NCI-H1417 (cell line): ENCODE results near the gene C17orf100.
"Not testable (repeated sequence)": the region's sequence is repeated elsewhere in the genome, so short reads cannot be mapped to it uniquely, and the experiment has no call there.

ENCODE experiments used
- DNase-seq, 3 experiments: peaks; one replicate each; lab custom pipeline; 2025; lab: John Stamatoyannopoulos, UW

The C17orf100 gene

DNA sequence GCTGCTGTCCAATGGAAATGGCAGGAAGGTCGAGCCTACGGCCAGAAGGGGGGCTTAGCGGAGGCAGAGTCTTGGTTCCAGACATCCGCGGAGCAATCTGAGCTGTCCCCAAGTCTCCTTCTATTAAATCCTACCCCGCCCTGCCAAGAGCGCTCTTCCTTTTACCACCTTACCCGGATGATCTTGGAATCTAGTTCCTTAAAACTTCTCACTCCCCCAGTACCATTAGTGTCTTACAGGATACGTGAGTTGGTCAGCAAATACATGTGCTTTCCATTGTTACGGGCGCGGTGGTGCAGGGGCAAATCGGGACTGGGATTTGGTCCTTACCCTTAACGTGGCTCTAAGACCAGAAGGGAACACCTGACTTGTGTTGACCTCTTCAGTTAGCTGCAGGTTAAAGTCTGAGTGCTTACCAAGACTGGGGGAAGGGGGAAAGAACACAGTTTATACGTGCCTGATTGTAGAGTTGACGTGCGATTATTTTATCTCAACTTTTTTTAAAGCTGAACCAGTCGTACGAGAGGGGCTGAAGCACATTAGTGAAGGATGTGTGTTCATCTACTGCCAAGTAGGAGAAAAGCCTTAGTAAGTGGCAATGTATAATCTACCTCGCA lies 10.2 kb upstream of the C17orf100 start:
- peak in 1 of 3 experiments; percentile 62 for DNase-seq

DNA sequence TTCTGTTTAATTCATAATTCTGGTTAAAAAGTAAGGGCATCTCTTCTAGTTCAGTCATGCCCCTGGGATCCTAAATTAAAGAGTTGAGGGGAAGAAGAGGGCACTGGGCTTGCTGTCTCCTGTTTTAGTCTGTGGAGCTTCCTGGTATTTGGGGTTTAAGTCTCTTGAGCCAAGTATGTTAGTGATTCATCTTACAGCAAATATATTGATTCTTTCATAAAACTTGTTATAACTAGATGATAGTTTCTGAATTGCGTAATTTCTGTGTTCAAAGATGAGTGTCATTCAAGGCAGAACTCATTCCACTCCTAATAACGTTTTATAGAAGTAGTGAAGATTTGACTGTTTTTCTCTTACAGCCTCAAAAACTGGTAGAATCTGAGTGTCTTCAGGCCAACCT lies 9.0 kb upstream of the C17orf100 start:
- DNase-seq = no peak

DNA sequence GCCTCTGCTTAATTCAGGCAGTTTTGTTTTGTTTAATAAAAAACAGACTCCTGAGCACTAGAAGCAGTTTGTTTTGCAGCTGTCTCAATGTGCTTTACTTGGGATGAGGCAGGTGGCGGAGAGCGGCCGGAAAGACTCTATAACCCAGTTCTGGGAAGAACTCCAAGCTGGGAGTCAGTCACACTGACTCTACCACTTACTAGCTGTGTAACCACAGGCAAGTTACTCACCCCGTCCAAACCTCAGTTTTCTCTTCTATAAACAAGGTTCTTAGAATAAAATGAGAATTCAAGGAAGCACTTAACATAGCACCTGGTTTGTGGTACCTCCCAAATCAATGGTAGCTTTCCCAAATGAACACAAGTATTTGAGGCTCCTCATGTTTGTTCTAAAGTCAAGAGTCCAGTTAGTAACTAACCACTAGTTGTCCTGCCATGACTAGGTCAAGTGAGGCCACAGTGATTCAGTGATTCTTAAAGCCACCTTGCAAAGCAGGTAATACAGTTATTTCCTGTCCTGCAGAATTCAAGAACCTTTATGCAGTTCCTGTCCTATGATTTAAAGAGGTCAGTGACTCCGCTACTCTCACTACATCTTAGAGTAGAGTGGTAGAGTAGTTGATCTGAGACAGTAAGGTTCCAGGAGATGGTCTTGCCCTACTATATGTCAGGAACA lies 8.0 kb upstream of the C17orf100 start:
- DNase-seq = no peak

DNA sequence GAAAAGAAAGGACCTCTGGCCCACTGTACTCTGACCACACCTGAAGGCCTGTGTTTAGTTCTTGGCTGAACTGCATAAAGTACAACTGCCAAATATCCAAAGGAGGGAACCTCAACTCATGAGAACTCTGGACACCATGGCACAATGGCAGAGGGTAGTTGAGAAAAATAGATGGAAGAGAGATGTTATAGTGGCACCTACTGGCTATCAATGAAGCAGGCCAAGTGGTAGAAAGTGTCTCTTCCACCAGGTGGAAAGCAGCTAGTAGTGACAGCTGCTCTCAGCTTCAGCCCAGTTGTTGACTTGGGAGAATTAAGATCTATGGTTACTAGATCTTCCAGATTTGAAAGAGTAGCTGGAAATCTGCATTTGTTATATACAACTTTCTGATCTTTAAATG lies 3.4 kb upstream of the C17orf100 start:
- DNase-seq = peak in 1 of 3 experiments; percentile 0

DNA sequence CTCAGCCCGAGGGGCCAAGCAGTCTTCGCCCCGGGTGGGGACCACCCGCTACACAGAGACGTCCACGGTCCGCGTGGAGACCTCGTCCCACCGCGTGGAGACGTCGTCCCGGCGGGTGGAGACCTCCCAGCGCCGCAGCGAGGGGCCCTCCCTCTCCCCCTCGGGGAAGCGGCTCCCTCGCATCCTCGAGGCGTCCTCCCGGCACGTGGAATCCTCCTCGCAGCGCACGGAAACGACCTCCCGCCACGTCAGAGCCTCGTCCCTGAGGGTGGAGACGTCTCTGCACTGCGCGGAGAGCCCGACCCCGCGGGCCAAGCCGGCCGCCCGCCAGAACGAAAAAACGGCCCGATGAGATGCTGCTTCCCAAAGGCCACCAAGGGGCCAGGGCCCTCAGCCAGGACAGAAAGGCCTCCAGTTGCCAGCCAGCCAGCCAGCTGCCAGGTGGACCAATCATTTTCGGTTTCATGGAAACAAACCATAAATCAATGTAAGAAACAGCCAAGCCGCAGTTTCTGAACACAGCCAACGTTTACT lies 424 bp downstream of the C17orf100 start:
- DNase-seq = peak; percentile 11 to 69 (median 65)

DNA sequence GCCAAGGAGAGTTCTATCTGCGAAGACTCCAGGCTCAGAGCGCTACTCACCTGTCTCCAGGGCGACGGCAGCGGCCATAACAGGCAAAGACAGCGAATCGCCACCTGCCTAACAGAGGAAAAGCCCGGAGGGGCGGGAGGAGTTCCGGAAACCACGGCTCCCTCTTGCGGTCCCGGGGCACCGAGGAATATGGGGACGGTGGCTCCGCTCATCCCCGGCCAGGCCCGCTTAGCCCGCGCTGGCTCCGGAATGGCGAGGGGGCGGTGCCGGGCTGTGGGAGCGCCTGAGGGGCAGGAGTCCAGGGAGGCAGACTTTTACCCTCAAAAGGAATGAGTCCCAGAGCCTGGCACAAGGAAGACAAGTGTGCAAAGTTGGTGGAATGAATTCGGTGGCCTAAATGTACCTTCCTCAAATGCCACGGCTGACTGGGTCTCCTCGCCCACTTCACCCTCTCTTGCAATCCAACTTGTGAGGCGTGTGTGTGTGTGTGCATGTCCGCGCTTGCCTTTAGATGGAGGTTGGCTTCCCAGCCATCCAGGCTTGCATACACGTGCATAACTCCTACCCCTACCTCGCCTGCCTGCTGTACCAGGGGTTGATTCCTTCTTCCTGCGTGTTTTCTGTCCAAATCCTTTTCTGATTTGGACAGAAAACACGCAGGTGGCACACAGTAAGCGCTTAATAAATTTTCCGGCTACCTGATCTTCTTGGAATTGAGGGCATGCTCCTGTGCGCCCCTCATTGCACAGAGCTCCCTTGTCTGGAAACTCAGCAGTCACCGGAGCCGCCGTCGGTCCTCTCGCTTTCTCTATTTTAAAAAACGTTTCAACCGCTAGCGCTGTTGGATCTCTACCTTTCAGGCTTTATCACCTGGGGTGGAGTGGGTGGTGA lies 3.5 kb downstream of the C17orf100 start:
- DNase-seq = peak; percentile 25 to 69 (median 49)

DNA sequence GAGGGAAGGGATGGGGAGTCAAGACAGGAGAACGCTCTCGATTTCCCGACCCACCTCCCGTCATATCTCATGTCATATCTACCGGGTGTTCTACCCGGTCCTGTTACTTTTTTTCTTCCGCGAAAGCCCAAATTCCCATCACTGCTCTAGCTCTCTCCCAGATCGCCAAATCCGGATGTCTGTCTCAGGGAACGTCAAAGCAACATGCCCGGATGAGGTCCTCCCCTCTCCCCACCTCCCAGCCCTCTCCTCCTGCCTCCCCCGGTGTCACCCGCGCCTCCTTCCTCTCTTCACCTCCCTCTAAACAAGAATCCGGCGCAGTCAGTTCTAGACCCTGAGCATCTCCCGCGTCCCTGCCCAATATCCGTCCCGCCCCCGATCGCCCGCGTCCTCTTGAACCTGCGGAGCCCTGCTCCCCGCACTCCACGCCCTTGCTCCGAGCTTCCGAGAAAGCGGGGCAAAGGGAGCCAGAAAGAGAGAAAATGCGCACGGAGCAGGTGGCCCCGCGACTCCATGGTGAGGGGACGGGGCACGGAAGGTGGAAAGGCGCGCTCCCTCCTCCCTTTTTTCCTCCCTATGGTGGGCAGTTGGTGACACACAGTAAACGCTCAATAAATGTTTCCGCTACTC lies 4.3 kb downstream of the C17orf100 start:
- DNase-seq = peak in 1 of 3 experiments; percentile 2

DNA sequence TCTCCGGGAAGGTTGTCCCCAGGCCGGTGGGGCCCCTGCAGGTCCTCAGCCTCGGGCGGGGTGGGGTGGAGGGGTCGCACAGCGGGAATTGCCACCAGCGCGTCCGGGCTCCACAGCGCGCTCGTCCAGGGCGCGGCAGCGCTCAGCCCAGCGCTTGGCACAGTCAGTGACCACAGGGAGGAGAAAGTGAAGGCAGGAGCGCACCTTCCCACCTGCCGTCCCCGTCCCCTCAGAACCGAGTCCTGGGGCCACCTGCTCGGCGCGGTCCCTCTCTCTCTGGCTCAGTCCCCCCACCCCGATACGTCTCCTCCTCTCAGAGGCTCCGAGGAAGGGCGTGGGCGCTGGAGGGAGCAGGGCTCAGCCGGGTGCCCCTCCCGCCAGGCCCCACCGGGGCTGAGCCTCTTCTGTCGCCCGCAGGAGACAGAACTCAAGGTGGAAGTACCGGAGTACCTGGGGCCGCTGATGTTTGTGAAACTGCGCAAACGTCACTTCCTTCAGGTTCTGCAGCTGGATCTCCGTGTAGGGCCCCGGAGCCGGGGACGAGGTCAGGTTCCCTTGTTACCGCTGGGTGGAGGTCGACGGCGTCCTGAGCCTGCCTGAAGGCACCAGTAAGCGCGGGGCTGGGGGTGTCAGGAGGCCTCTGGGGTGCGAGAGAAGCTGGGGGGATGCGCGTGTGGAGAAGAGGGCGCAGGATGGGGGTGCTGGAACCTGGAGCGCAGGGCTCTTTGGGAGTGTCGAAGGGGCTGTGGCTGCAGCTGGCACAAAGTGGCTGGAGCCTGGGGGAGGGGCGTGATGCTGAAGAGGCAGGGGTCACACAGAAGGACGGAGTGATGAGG lies 5.5 kb downstream of the C17orf100 start:
- peak in 2 of 3 experiments; percentile 33 to 58 for DNase-seq

DNA sequence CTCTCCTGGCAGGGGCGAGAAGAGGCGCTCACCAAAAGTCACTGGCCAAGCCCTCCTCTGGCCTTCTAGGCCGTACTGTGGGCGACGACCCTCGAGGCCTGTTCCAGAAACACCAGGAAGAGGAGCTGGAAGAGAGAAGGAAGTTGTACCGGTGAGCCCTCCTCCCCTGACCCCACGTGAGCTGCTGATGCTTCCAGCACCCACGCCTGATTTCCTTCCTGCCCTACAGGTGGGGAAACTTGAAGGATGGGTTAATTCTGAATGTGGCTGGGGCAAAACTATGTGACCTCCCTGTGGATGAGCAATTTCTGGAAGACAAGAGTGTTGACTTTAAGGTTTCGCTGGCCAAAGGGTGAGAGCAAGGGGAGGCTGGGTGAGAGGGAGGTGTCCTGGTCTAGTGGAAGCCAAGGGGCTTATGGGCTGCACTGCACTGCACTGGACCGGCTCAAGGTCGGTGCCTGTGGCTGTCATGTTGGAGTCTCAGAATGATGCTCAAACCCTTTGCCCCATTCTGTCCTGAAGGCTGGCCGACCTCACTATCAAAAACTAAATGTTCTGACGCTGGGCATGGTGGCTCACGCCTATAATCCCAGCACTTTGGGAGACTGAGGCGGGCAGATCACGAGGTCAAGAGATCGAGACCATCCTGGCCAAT lies 6.2 kb downstream of the C17orf100 start:
- DNase-seq = peak in 1 of 3 experiments; percentile 34

DNA sequence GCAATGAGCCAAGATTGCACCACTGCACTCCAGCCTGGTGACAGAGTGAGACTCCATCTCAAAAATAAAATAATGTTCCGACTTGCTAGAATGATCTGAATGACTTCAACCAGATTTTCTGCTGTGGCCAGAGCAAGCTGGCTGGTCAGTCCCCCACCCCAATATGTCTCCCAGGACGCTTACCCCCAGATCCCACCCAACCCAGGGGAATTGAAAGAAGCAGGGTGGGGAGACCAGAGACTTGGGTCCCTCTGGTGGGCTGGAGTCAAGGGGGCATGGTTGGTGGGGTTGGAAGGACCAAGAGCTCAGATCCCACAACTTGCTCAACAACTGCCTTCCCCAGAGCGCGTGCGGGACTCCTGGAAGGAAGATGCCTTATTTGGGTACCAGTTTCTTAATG lies 6.8 kb downstream of the C17orf100 start:
- not testable (repeated sequence) for DNase-seq

DNA sequence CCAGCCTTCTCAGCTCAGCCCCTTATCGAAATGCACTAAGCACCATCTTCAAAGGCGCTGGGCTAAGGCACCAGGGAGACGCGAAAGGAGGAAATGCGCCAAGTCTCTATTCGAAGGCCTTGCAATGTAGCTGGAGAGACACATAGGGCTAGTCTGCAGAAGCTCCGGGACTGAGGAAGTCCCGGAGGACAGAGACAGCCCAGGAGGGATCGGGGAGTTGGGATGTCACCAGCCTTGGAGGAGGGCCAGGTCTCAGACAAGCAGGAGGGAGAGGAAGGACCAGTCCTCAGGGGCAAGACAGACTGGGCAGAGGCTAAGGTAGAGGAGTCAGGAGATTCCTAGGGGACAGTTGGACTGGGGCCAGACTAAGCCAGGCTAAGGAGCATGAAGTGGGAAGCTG lies 8.5 kb downstream of the C17orf100 start:
- no peak for DNase-seq

DNA sequence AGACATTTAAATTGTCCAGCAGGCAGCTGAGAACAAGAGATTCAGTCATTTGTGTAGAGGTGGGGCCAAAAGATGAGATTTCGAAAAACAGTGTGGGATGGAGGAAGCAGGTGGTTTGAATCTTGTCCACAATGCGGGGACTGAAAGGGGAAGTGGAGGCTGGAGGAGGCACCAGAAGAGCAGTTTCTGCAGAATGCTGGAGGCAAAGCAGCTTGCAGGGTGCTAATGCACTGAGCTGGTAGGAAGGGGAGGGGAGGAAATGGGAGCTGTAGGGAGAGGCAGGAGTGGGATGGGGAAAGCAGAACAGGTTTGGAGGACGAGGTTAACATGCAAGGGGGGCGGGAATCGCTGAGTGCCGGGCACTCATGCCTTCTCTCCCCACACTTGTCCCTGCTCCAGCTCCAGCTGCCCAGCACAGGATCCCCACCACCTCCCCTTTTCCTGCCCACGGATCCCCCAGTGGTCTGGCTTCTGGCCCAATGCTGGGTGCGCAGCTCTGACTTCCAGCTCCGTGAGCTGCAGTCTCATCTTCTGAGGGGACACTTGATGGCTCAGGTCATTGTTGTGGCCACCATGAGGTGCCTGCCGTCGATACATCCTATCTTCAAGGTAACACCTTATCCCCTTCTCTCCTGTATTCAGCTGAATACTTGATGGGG lies 9.4 kb downstream of the C17orf100 start:
- DNase-seq = no peak

DNA sequence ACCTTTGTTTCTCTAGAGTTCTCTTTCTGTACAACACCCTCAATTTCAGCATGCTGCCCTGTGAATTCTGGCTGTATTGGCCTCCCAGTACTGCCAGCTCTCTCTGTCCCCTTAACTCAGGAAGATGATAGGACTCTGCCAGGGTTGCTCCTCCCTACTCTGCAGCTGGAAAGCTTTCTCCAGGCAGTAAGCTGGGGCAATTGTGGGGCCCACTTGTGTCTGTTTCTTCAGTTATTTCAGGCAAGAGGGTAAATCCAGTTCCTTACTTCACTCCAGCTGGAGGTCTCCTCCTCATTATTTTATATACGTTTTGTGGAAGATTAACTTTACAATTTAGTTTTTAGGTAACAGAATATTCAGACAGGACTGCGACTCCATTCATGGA lies 9.9 kb downstream of the C17orf100 start:
- no peak for DNase-seq

DNA sequence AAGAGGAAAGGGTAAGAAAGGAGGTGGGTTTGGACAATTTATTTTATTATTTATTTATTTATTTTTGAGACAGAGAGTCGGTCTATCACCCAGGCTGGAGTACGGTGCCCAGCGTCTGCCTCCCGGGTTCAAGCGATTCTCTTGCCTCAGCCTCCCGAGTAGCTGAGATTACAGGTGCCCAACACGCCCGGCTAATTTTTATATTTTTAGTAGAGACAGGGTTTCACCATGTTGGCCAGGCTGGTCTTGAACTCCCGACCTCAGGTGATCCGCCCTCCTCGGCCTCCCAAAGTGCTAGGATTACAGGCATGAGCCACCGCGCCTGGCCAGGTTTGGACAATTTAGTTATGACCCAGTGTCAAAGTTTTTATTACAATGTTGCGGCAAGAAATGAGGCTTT lies 11.6 kb downstream of the C17orf100 start:
- DNase-seq = not testable (repeated sequence)

DNA sequence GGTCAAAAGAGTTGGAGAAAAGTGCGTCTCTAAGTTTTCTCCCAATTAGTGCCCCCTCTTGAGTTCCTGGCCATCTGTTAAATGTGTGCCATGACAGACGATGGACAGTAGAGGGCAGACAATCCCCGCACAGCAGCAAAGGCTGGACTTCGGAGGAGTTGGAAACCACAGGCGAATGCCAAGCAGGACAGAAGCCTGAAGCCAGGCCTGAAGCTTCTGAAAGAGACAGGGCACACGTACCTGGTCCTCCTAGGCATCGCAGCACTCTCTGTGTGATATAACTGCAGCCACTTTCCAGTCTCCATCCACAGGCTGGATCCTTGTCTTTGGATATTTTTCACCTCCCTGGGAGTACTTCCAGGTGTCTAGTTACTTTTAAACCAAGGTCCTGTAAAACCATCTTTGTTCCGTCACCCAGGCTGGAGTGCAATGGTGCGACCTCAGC lies 14.5 kb downstream of the C17orf100 start:
- peak; percentile 26 to 73 (median 29) for DNase-seq

DNA sequence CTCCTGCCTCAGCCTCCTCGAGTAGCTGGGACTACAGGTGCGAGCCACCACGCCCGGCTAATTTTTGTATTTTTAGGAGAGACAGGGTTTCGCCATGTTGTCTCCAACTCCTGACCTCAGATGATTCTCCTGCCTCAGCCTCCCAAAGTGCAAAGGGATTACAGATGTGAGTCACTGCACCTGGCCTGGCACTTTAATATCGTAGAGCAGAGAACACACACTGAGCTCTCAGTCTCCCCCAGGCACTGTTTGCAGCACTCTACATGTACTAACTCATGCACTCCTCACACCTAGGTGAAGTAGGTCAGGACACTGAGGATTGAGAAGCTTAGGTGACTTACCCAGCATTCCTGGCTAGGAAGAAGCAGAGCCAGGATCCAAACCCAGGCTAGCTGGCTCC lies 15.0 kb downstream of the C17orf100 start:
- DNase-seq = no peak

DNA sequence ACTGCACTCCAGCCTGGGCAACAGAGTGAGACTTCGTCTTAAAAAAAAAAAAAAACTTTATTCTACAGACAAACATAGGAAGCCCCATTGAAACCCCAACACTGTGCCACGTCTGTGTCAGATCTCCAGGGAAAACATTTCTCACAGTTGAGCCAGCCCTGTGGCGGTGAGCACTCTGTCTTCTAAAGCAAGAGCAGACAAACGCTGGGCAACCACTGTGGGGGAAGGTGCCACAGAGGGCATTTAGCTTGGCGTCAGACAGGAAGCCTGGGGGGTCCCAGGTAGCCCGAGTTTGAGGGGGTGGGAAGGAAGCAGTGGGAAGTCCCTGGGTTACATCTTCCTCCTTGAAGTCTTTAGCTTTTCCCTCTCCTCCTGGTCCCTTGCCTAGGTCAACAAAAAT lies 16.0 kb downstream of the C17orf100 start:
- DNase-seq = no peak

DNA sequence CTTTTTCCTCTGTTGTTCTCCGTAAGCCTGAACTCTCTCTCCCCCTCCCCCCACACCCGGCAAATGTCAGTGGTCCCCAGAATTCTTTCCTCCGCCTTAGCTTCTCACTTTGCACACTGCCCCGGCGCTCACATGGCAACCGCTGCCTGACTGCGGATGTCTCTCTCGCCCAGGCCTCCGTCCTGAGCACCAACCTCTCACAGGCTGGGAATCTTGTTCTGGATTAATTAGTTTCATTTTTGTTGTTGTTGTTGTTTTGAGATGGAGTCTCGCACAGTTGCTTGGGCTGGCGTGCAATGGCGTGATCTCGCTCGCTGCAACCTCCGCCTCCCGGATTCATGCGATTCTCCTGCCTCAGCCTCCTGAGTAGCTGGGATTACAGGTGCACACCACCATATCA lies 16.7 kb downstream of the C17orf100 start:
- no peak for DNase-seq

DNA sequence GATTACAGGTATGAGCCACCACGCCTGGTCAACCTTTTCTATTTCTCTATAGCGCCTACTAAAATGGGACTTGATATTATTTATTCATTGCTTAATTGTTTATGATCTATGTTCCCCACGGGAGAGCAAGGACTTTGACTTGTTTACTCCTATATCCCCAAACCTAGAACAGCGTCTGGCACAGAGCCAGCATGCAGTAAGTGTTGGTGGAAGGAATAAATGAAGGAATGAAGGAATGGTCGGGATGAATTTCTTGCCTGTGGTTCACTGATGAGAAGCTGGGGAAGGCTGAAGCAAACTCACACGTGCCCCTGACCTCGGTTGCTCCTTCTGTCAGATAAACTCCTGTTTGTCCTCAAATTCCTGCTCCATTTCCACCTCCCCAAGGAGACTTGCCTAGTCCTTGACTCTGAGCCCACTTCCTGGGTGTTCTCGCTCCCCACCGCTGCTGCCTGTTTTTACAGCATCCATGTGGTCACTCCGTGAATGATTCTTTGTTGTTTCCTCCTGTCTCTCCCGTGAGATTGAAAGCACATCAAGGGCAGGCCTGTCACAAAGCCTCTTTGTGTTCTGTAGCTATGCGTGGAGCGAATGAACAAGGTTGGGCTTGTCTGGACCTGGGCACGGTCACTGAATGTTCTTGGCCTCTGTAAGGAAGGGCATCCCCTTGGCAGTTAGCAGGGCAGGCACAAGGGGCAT lies 17.3 kb downstream of the C17orf100 start:
- no peak for DNase-seq
